ENCODE data around the gene SPAG7.

The SPAG7 gene

GRCh38 chr17:4948166-4948930, 19.3 kb downstream of the SPAG7 start, which contains the start of gene PFN1 (continued):
- TF ChIP-seq ZNF830 (tag by site-specific recombination; IDR thresholded peaks at IDR 0.05; ENCODE audit: low read depth) (no peak), ZNF16 (tag by site-specific recombination; IDR thresholded peaks at IDR 0.05; ENCODE audit: low read depth) (no peak), TCF7L2 (IDR thresholded peaks at IDR 0.05; ENCODE audit: borderline replicate concordance, low read depth, low read length) (no peak), ZSCAN23 (tag by site-specific recombination; IDR thresholded peaks at IDR 0.05) (peak; percentile 85), ZNF26 (tag by site-specific recombination; IDR thresholded peaks at IDR 0.05) (no peak), ZNF202 (tag by site-specific recombination; IDR thresholded peaks at IDR 0.05; ENCODE audit: borderline replicate concordance) (no peak), BCL11B (tag by site-specific recombination; IDR thresholded peaks at IDR 0.05; ENCODE audit: low read depth) (peak; percentile 48), ZNF518A (tag by site-specific recombination; conservative IDR thresholded peaks at IDR 0.05; ENCODE audit: low read depth) (no peak), ZBTB17 (tag by site-specific recombination; IDR thresholded peaks at IDR 0.05) (peak; percentile 97), WT1 (tag by site-specific recombination; IDR thresholded peaks at IDR 0.05) (peak; percentile 54; the same call in 1 of the 2 replicates), OSR2 (tag by site-specific recombination; IDR thresholded peaks at IDR 0.05) (no peak), ZNF658 (tag by site-specific recombination; IDR thresholded peaks at IDR 0.05) (no peak), ZNF133 (tag by site-specific recombination; IDR thresholded peaks at IDR 0.05) (no peak), ZNF214 (tag by site-specific recombination; IDR thresholded peaks at IDR 0.05; ENCODE audit: borderline replicate concordance) (no peak), ZNF791 (tag by site-specific recombination; IDR thresholded peaks at IDR 0.05) (no peak), ZNF140 (tag by site-specific recombination; IDR thresholded peaks at IDR 0.05) (no peak), ZNF155 (tag by site-specific recombination; IDR thresholded peaks at IDR 0.05) (no peak), ZFHX2 (tag by site-specific recombination; conservative IDR thresholded peaks at IDR 0.05) (no peak), ZNF10 (tag by site-specific recombination; IDR thresholded peaks at IDR 0.05) (no peak), MYNN (tag by site-specific recombination; IDR thresholded peaks at IDR 0.05; ENCODE audit: borderline replicate concordance) (0 out of 2 replicates have a peak, but pooled peaks have one; percentile 70), ZNF211 (tag by site-specific recombination; IDR thresholded peaks at IDR 0.05; ENCODE audit: low read depth) (no peak), ZNF341 (tag by site-specific recombination; IDR thresholded peaks at IDR 0.05; ENCODE audit: low read depth) (peak; percentile 84), ZSCAN16 (tag by site-specific recombination; IDR thresholded peaks at IDR 0.05) (0 out of 2 replicates have a peak, but pooled peaks have one; percentile 12), ZNF354C (tag by site-specific recombination; IDR thresholded peaks at IDR 0.05; ENCODE audit: borderline replicate concordance, low read depth) (no peak), ZNF747 (tag by site-specific recombination; IDR thresholded peaks at IDR 0.05) (no peak), ZNF302 (tag by site-specific recombination; IDR thresholded peaks at IDR 0.05; ENCODE audit: low read depth) (no peak), REPIN1 (tag by site-specific recombination; IDR thresholded peaks at IDR 0.05; ENCODE audit: low read depth) (peak; percentile 59; the same call in 1 of the 2 replicates), ZNF571 (tag by site-specific recombination; IDR thresholded peaks at IDR 0.05) (no peak), ZNF248 (tag by site-specific recombination; IDR thresholded peaks at IDR 0.05) (no peak), KLF17 (tag by site-specific recombination; IDR thresholded peaks at IDR 0.05) (no peak; the same call in none of the 2 replicates), ZNF501 (tag by site-specific recombination; IDR thresholded peaks at IDR 0.05) (peak; percentile 82; the same call in 1 of the 2 replicates)
- TF ChIP-seq, protein P1, sequence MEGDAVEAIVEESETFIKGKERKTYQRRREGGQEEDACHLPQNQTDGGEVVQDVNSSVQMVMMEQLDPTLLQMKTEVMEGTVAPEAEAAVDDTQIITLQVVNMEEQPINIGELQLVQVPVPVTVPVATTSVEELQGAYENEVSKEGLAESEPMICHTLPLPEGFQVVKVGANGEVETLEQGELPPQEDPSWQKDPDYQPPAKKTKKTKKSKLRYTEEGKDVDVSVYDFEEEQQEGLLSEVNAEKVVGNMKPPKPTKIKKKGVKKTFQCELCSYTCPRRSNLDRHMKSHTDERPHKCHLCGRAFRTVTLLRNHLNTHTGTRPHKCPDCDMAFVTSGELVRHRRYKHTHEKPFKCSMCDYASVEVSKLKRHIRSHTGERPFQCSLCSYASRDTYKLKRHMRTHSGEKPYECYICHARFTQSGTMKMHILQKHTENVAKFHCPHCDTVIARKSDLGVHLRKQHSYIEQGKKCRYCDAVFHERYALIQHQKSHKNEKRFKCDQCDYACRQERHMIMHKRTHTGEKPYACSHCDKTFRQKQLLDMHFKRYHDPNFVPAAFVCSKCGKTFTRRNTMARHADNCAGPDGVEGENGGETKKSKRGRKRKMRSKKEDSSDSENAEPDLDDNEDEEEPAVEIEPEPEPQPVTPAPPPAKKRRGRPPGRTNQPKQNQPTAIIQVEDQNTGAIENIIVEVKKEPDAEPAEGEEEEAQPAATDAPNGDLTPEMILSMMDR (tag by site-specific recombination; IDR thresholded peaks at IDR 0.05) = 0 out of 2 replicates have a peak, but pooled peaks have one; percentile 22
